ENCODE data around the gene PLA2G5.
"Not testable (repeated sequence)": the region's sequence is repeated elsewhere in the genome, so short reads cannot be mapped to it uniquely, and the experiment has no call there.

Gene PLA2G5

DNA sequence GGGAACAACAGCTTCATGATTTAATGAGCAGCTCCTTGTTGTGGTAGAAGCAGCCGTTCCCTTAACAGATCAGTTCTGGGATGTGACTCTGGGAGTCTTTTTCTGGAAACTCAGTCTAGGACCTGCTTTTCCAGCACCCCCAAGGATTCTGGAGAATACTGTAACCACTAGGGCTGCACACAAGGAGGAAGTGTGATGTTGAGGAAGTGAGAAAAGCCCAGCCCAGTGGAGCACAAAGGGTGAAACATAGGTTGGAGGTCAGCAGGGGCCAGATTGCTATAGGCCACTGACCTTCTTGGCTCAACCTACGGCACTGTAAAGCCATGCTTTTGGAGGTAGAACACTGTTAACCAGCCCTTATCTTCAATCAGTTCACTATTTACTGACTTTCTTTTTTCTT lies 10.1 kb upstream of the PLA2G5 start:
- peak; percentile 14 for DNase-seq (ENCODE audit: low read depth)
- TF ChIP-seq, protein P1, sequence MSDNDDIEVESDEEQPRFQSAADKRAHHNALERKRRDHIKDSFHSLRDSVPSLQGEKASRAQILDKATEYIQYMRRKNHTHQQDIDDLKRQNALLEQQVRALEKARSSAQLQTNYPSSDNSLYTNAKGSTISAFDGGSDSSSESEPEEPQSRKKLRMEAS (IDR thresholded peaks at IDR 0.05; ENCODE audit: low read depth, low read length): no peak
- TF ChIP-seq MYC (IDR thresholded peaks at IDR 0.05; ENCODE audit: low read depth, low read length): no peak
- no peak for TF ChIP-seq POLR2A (IDR thresholded peaks at IDR 0.05; ENCODE audit: extremely low read depth, insufficient read length)
- TF ChIP-seq, protein P2, sequence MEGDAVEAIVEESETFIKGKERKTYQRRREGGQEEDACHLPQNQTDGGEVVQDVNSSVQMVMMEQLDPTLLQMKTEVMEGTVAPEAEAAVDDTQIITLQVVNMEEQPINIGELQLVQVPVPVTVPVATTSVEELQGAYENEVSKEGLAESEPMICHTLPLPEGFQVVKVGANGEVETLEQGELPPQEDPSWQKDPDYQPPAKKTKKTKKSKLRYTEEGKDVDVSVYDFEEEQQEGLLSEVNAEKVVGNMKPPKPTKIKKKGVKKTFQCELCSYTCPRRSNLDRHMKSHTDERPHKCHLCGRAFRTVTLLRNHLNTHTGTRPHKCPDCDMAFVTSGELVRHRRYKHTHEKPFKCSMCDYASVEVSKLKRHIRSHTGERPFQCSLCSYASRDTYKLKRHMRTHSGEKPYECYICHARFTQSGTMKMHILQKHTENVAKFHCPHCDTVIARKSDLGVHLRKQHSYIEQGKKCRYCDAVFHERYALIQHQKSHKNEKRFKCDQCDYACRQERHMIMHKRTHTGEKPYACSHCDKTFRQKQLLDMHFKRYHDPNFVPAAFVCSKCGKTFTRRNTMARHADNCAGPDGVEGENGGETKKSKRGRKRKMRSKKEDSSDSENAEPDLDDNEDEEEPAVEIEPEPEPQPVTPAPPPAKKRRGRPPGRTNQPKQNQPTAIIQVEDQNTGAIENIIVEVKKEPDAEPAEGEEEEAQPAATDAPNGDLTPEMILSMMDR (IDR thresholded peaks at IDR 0.05; ENCODE audit: low read depth, low read length): no peak
- H3K4me3 ChIP-seq (ENCODE audit: low read depth, low read length): no peak overlapping the region

DNA sequence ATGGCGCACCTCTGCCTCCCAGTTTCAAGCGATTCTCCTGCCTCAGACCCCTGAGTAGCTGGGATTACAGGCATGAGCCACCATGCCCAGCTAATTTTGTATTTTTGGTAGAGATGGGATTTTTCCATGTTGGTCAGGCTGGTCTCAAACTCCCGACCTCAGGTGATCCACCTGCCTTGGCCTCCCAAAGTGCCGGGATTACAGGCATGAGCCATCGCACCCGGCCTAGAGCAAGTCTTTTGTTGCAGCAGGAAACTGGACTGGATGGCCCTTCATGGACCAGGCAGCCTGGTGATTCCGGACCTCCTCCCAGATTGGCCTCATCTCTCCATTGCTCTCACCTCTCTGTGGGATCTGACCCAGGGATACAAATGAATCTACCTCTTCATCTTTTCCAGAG lies 9.2 kb upstream of the PLA2G5 start:
- not testable (repeated sequence) for DNase-seq (ENCODE audit: low read depth); H3K4me3 ChIP-seq (ENCODE audit: low read depth, low read length)

DNA sequence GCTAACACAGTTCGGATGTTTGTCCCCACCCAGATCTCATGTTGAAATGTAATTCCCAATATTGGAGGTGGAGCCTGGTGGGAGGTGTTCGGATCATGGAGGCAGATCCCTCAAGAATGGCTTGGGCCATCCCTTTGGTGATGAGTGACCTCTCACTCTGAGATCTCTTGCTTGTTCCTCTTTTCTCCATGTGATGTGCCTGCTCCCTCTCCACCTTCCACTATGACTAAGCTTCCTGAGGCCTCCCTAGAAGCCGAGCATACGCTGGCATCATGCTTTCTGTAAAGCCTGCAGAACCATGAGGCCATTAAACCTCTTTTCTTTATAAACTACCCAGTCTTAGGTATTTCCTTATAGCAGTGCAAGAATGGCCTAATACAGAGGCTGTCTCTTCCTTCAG lies 8.1 kb upstream of the PLA2G5 start:
- no peak overlapping the region for H3K4me3 ChIP-seq (ENCODE audit: low read depth, low read length)
- peak; percentile 68 for DNase-seq (ENCODE audit: low read depth)
- TF ChIP-seq POLR2A (IDR thresholded peaks at IDR 0.05; ENCODE audit: extremely low read depth, insufficient read length) (no peak), MYC (IDR thresholded peaks at IDR 0.05; ENCODE audit: low read depth, low read length) (no peak)
- TF ChIP-seq, protein P1 (IDR thresholded peaks at IDR 0.05; ENCODE audit: low read depth, low read length): no peak

DNA sequence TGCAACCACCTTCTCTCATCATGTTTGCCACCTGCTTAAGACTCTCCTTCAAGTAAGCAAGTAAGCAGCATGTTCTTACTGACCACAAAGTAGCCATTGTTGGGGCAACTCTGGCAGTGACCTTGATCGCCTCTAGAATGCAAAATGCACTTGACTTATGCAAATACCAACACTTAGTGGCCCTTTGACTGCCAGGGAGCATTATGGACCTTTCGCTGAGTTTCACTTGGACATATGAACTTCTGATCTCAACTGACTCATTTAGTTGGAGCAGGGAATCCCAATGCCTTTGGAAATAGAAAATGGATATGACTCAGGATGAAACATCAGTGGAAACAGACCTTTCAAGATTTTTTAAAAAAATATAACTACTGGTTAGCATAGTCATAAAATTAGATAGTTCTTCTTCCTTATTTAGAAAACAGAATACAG lies 6.1 kb upstream of the PLA2G5 start:
- no peak for DNase-seq (ENCODE audit: low read depth)
- TF ChIP-seq, protein P1 (IDR thresholded peaks at IDR 0.05; ENCODE audit: low read depth, low read length): no peak
- no peak for TF ChIP-seq MYC (IDR thresholded peaks at IDR 0.05; ENCODE audit: low read depth, low read length)
- TF ChIP-seq, protein P2 (IDR thresholded peaks at IDR 0.05; ENCODE audit: low read depth, low read length): no peak
- no peak for TF ChIP-seq POLR2A (IDR thresholded peaks at IDR 0.05; ENCODE audit: extremely low read depth, insufficient read length)
- no peak overlapping the region for H3K4me3 ChIP-seq (ENCODE audit: low read depth, low read length)

DNA sequence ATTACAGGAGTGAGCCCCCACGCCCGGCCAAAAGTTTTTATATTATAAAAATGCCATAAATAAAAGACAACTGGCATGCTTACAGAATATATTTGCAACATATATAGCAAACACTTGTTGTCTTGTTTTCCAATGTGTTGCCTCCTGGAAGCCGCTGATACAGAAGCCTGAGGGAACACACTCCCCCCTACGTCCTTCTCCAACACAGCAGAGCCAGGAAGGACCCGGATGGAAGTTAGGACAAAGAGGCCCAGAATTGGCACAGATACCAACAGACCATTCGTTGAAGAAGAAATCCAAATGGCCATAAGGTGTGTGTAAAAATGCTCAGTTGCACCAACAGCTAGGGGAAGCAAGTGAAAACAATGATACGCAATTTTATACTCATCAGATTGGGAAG lies 1.3 kb upstream of the PLA2G5 start:
- H3K4me3 ChIP-seq (ENCODE audit: low read depth, low read length): no peak overlapping the region
- TF ChIP-seq, protein P2 (IDR thresholded peaks at IDR 0.05; ENCODE audit: low read depth, low read length): no peak
- no peak for TF ChIP-seq POLR2A (IDR thresholded peaks at IDR 0.05; ENCODE audit: extremely low read depth, insufficient read length)
- TF ChIP-seq MYC (IDR thresholded peaks at IDR 0.05; ENCODE audit: low read depth, low read length): no peak
- TF ChIP-seq, protein P1 (IDR thresholded peaks at IDR 0.05; ENCODE audit: low read depth, low read length): no peak
- DNase-seq (ENCODE audit: low read depth): no peak

DNA sequence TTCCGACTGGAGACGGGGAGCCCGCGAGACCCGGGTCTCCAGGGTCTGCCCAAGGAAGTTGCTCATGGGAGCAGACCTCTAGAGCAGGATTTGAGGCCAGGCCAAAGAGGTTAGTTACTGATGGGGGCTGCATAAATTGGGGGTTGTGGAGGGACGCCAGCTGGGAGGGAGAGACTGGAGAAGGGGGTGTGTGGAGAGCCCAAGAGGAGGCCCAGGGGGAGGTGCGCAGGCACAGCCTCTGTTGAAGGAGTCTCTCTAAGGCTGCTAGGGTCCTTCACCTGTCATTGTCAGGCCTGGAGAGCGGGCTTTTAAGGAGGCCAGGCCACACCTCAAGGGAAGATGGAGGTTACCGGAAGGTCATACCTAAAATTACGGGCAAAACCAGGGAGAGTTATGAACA lies 363 bp downstream of the PLA2G5 start:
- TF ChIP-seq POLR2A (IDR thresholded peaks at IDR 0.05; ENCODE audit: extremely low read depth, insufficient read length): no peak
- TF ChIP-seq MYC (IDR thresholded peaks at IDR 0.05; ENCODE audit: low read depth, low read length): no peak
- TF ChIP-seq, protein P2 (IDR thresholded peaks at IDR 0.05; ENCODE audit: low read depth, low read length): no peak
- TF ChIP-seq, protein P1 (IDR thresholded peaks at IDR 0.05; ENCODE audit: low read depth, low read length): no peak

DNA sequence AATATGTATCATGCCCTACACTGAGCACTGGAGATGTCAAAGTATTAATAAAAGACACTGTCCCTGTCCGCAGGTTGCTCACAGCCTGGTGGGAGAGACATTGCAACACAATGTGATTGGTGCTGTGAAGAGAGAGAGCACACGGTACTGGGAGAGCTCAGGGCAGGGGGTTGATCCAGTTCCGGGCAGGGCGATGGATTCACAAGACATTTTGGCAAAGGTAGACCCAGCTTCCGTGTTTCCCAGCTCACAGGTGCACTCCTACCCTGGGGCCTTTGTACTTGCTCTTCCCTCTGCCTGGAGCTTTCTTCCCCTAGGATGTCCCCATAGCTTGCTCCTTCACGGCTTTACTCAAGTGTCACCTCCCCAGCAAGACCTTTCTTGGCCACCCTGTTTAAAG lies 1.4 kb downstream of the PLA2G5 start:
- no peak for DNase-seq (ENCODE audit: low read depth)
- TF ChIP-seq MYC (IDR thresholded peaks at IDR 0.05; ENCODE audit: low read depth, low read length) (no peak), POLR2A (IDR thresholded peaks at IDR 0.05; ENCODE audit: extremely low read depth, insufficient read length) (no peak)
- TF ChIP-seq, protein P1 (IDR thresholded peaks at IDR 0.05; ENCODE audit: low read depth, low read length): no peak
- TF ChIP-seq, protein P2 (IDR thresholded peaks at IDR 0.05; ENCODE audit: low read depth, low read length): no peak
- H3K4me3 ChIP-seq (ENCODE audit: low read depth, low read length): no peak overlapping the region

More for the DNA sequence above, 363 bp downstream of the PLA2G5 start:
- no peak overlapping the region for H3K4me3 ChIP-seq (ENCODE audit: low read depth, low read length)
- DNase-seq (ENCODE audit: low read depth): no peak

Data from NB4 (cell line).